Keratinocyte (primary cell): Measurements from ENCODE around the gene FBP1. TPM values are rescaled to one million over a fixed set of nuclear protein-coding genes. Genes with fewer than 3 reads are reported as not detected.

Experiments
- DNase-seq: peaks from one replicate; pipeline ENCODE4 v3.0.0-alpha.2; 2011; ENCODE audit warnings: low read depth, missing footprints, low spot score
- FAIRE-seq: peaks from 2 replicates; lab custom pipeline; 2011; peaks lifted over from hg19 to GRCh38; lab: Jason Lieb, UNC
- H2AFZ ChIP-seq: 2 replicates; pipeline ENCODE4 v1.6.0; 2012; ENCODE audit warnings: low read length, control low read depth, inconsistent platforms; ENCODE audit not compliant: control insufficient read depth
- H3K27ac ChIP-seq: 2 replicates; pipeline ENCODE4 v1.5.1; 2011; ENCODE audit warnings: low read length; ENCODE audit not compliant: control insufficient read depth, insufficient read depth
- H3K27me3 ChIP-seq: 3 replicates; pipeline ENCODE4 v1.6.0; 2011; ENCODE audit warnings: low read length; ENCODE audit not compliant: control insufficient read depth, insufficient read depth; ENCODE audit errors: extremely low read depth
- H3K36me3 ChIP-seq, 2 experiments: 2 replicates in 1 of 2; 3 replicates in 1 of 2; pipeline ENCODE4 v1.5.1; 2011; ENCODE audit warnings: low read length in 2 of 2, mild to moderate bottlenecking in 1 of 2; ENCODE audit not compliant: control insufficient read depth in 2 of 2, insufficient read depth in 2 of 2; ENCODE audit errors: extremely low read depth in 1 of 2
- H3K4me1 ChIP-seq: 3 replicates; pipeline ENCODE4 v1.5.1; 2011; ENCODE audit warnings: low read length; ENCODE audit not compliant: control insufficient read depth, insufficient read depth; ENCODE audit errors: extremely low read depth
- H3K4me2 ChIP-seq: 3 replicates; pipeline ENCODE4 v1.6.0; 2011; ENCODE audit warnings: low read depth, low read length; ENCODE audit not compliant: control insufficient read depth, insufficient read depth; ENCODE audit errors: extremely low read depth
- H3K4me3 ChIP-seq, 3 experiments: fragments of 200-600 bp in 1 of 3; sonication (generic) in 1 of 3; 2 replicates in 2 of 3; 3 replicates in 1 of 3; pipeline ENCODE4 v1.5.1; 2011 to 2016; ENCODE audit warnings: low read length in 3 of 3, mild to moderate bottlenecking in 3 of 3, control low read depth in 2 of 3, inconsistent platforms in 1 of 3, low read depth in 1 of 3, mixed read lengths in 1 of 3, mixed run types in 1 of 3, moderate library complexity in 1 of 3; ENCODE audit not compliant: control insufficient read depth in 2 of 3, insufficient read depth in 2 of 3; ENCODE audit errors: extremely low read depth in 1 of 3
- H3K79me2 ChIP-seq: 2 replicates; pipeline ENCODE4 v1.6.0; 2012; ENCODE audit warnings: low read length; ENCODE audit not compliant: control insufficient read depth, insufficient read depth
- H3K9ac ChIP-seq: 3 replicates; pipeline ENCODE4 v1.6.0; 2011; ENCODE audit warnings: low read length; ENCODE audit not compliant: control insufficient read depth, insufficient read depth; ENCODE audit errors: extremely low read depth
- H3K9me1 ChIP-seq: 3 replicates; pipeline ENCODE4 v1.6.0; 2011; ENCODE audit warnings: low read length; ENCODE audit not compliant: control insufficient read depth, insufficient read depth; ENCODE audit errors: extremely low read depth
- H3K9me3 ChIP-seq: 2 replicates; pipeline ENCODE4 v1.5.1; 2012; ENCODE audit warnings: low read depth, low read length; ENCODE audit not compliant: control insufficient read depth
- H4K20me1 ChIP-seq: 3 replicates; pipeline ENCODE4 v1.6.0; 2011; ENCODE audit warnings: low read length; ENCODE audit not compliant: control insufficient read depth, insufficient read depth; ENCODE audit errors: extremely low read depth
- EZH2 ChIP-seq: IDR thresholded peaks from one replicate; pipeline ENCODE4 v1.6.1; 2012; ENCODE audit warnings: inconsistent platforms, mild to moderate bottlenecking, low read length, moderate library complexity
- dilution Hi-C: fragments of 300-500 bp; cut with MboI; formaldehyde crosslinking; loops from one replicate; pipeline ENCODE4 v1.7.0; 2020; ENCODE audit warnings: low sequenced_read_pairs; ENCODE audit not compliant: extremely low pct_ligation_motif_present
- polyA plus RNA-seq, 5 experiments: library from polyadenylated mRNA; depleted of rRNA in 3 of 5; stranded (reverse) in 3 of 5; stranded (forward) in 1 of 5; unstranded in 1 of 5; fragments of >200 nt; gene quantifications; 1 replicate in 1 of 5; 2 replicates in 3 of 5; 3 replicates in 1 of 5; pipeline versions ENCODE4 v1.2.1 to v1.2.3, GENCODE V29; 2011 to 2012; ENCODE audit warnings: missing spikeins in 2 of 5, low read depth in 1 of 5, low replicate concordance in 1 of 5
- TF ChIP-seq, protein P1 (sequence below), 3 experiments: IDR thresholded peaks in 1 of 3; conservative IDR thresholded peaks in 1 of 3; optimal IDR thresholded peaks in 1 of 3; 2 replicates in 2 of 3; 3 replicates in 1 of 3; pipeline versions ENCODE3 to v1.5.1; 2011; ENCODE audit warnings: low read length in 3 of 3, mild to moderate bottlenecking in 3 of 3, moderate library complexity in 2 of 3, control low read depth in 1 of 3, inconsistent platforms in 1 of 3; ENCODE audit not compliant: insufficient read depth in 2 of 3; ENCODE audit errors: extremely low read depth in 1 of 3

The FBP1 gene
- polyA plus RNA-seq, 1 donor (not counting 4 experiments of a cell fraction or from before 2014, with no cell fraction given): 0.16 TPM

DNA sequence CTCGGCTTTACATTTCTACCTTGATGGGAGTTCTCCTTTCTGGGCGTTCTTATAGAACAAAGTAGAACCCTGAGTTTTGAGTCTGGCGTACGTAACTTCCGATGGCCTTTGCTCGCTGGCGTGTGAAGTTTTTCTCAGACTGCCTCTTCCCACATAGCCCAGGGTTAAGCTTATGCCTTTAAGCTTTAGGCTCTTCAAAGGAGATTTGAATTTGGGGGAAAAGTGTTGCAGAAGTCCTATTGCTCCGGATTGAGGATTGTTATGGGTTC is 32.0 kb downstream of the FBP1 start:
- dilution Hi-C loops: no loop called here
- Histone ChIP-seq H3K9ac (no peak overlapping the region), H3K4me1 (no peaks in the 10 kb centered on the region), H3K79me2 (no peaks in the 10 kb centered on the region), H3K36me3 (no peaks in the 10 kb centered on the region), H3K4me3 (no peak overlapping the region), H3K4me2 (no peak overlapping the region), H3K27me3 (peaks cover 5% of the 10 kb centered on the region), H3K27ac (no peak overlapping the region), H4K20me1 (no peaks in the 10 kb centered on the region), H2AFZ (no peak overlapping the region), H3K9me3 (no peaks in the 10 kb centered on the region), H3K9me1 (no peaks in the 10 kb centered on the region)
- DNase-seq (no peak), FAIRE-seq (no peak)
- TF ChIP-seq, protein P1, sequence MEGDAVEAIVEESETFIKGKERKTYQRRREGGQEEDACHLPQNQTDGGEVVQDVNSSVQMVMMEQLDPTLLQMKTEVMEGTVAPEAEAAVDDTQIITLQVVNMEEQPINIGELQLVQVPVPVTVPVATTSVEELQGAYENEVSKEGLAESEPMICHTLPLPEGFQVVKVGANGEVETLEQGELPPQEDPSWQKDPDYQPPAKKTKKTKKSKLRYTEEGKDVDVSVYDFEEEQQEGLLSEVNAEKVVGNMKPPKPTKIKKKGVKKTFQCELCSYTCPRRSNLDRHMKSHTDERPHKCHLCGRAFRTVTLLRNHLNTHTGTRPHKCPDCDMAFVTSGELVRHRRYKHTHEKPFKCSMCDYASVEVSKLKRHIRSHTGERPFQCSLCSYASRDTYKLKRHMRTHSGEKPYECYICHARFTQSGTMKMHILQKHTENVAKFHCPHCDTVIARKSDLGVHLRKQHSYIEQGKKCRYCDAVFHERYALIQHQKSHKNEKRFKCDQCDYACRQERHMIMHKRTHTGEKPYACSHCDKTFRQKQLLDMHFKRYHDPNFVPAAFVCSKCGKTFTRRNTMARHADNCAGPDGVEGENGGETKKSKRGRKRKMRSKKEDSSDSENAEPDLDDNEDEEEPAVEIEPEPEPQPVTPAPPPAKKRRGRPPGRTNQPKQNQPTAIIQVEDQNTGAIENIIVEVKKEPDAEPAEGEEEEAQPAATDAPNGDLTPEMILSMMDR (optimal IDR thresholded peaks at IDR 0.05 in 1 of 3, IDR thresholded peaks at IDR 0.05 in 1 of 3, conservative IDR thresholded peaks at IDR 0.05 in 1 of 3; ENCODE audit: extremely low read depth in 1 of 3, insufficient read depth in 2 of 3, low read length in 3 of 3): no peak
- no peak for TF ChIP-seq EZH2

DNA sequence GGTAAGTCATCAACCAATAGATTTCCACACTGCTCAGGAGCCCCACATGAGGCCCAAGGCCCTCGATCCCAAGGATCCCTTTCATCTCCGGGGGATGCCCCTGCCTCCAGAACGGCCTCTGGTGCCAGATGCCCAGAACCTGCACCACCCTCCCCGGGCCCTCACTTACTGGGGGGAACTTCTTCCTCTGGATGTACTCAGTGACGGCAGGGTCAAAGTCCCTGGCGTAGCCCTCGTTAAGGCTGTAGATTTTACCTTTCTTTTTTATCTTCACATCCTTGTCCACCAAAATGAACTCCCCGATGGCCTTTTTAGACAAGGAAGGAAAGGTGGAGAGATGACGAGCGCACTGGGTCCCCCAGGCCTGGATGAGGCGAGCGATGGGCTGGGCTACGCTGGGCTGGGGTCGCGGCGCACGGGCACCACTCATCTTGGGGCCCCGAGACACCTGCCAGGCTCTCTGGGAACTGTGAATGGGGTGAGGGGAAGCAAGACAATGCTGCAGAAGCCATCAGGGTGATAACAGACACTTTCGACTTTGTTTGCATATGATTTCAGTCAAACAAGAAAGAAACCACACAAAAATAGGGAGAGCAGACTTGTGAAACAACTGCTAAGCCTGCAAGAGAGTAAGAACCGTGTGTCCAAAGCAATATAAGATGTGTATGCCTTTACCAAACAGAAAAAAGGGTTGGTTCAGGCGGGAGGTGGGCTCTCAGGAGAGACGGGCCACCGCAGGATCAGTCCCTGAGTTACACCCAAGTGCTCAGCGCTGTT is 32.5 kb downstream of the FBP1 start:
- Histone ChIP-seq H3K79me2 (no peaks in the 10 kb centered on the region), H3K4me2 (no peak overlapping the region), H3K9me3 (no peaks in the 10 kb centered on the region), H3K27me3 (peaks cover 5% of the 10 kb centered on the region), H3K4me1 (no peaks in the 10 kb centered on the region), H3K9ac (no peak overlapping the region), H2AFZ (no peak overlapping the region), H4K20me1 (no peaks in the 10 kb centered on the region), H3K36me3 (no peaks in the 10 kb centered on the region), H3K27ac (no peak overlapping the region), H3K4me3 (no peak overlapping the region), H3K9me1 (no peaks in the 10 kb centered on the region)
- FAIRE-seq (no peak), DNase-seq (no peak)
- dilution Hi-C loops: no loop called here
- TF ChIP-seq EZH2: no peak
- TF ChIP-seq, protein P1 (optimal IDR thresholded peaks at IDR 0.05 in 1 of 3, IDR thresholded peaks at IDR 0.05 in 1 of 3, conservative IDR thresholded peaks at IDR 0.05 in 1 of 3; ENCODE audit: extremely low read depth in 1 of 3, insufficient read depth in 2 of 3, low read length in 3 of 3): no peak
